H1 (cell line): ENCODE data around the gene PPFIA2. TPM values are rescaled to one million over a fixed set of nuclear protein-coding genes. Genes with fewer than 3 reads are reported as not detected.

ENCODE experiments used
- CTBP2 ChIP-seq: IDR thresholded peaks from 2 replicates; pipeline ENCODE4 v1.7.0; 2011; ENCODE audit warnings: borderline replicate concordance, mild to moderate bottlenecking, moderate library complexity, mixed read lengths, low read length; ENCODE audit not compliant: insufficient read depth, insufficient read length
- EZH2 ChIP-seq: fragments of 200-600 bp; sonication (generic); IDR thresholded peaks from 2 replicates; pipeline ENCODE4 v1.7.1; 2012; ENCODE audit warnings: low read depth, mild to moderate bottlenecking, moderate library complexity, low read length, inconsistent platforms; ENCODE audit not compliant: severe bottlenecking
- JUND ChIP-seq: IDR thresholded peaks from 2 replicates; pipeline ENCODE4 v1.6.1; 2011; ENCODE audit warnings: mild to moderate bottlenecking, improper control_type of control experiment, low read length
- KDM1A ChIP-seq: fragments of 200-600, 300-600 bp; sonication (generic); IDR thresholded peaks from 2 replicates; pipeline ENCODE4 v1.7.1; 2016; ENCODE audit warnings: mild to moderate bottlenecking, low read length, borderline replicate concordance
- TAF1 ChIP-seq: IDR thresholded peaks from 2 replicates; pipeline ENCODE4 v1.6.1; 2011; ENCODE audit warnings: mild to moderate bottlenecking, low read depth, low read length
- TCF12 ChIP-seq: IDR thresholded peaks from 2 replicates; pipeline ENCODE4 v1.6.1; 2011; ENCODE audit warnings: low read depth, mild to moderate bottlenecking, low read length
- ZNF274 ChIP-seq: IDR thresholded peaks from 2 replicates; pipeline ENCODE4 v1.7.0; 2012; ENCODE audit warnings: low read length, borderline replicate concordance; ENCODE audit errors: extremely low read depth
- polyA plus RNA-seq, 7 experiments: library from polyadenylated mRNA; depleted of rRNA in 3 of 7; stranded (reverse) in 5 of 7; unstranded in 2 of 7; fragments of >200 nt in 5 of 7; fragments of 200-250 nt in 2 of 7; gene quantifications; 1 replicate in 5 of 7; 2 replicates in 1 of 7; 4 replicates in 1 of 7; pipeline versions ENCODE4 v1.2.1 to v1.2.3, GENCODE V29; 2011 to 2013; ENCODE audit warnings: missing spikeins in 2 of 7, mixed read lengths in 2 of 7
- total RNA-seq: library from RNA; stranded (reverse); fragmentation: NEBNext Ultra II Directional; extraction: Animal tissue kit (Norgen Biotek cat#: 25700); gene quantifications from 2 replicates; pipeline ENCODE4 v1.2.1, GENCODE V29; 2021
- TF ChIP-seq, protein P1 (sequence below): IDR thresholded peaks from 2 replicates; pipeline ENCODE4 v1.6.1; 2012; ENCODE audit warnings: low read length, inconsistent platforms

The PPFIA2 gene
- total and polyA plus RNA-seq, 2 of the 8 experiments (the other 6 are each of a cell fraction or from before 2014, with no cell fraction given), result 1.2 to 1.8 TPM

DNA sequence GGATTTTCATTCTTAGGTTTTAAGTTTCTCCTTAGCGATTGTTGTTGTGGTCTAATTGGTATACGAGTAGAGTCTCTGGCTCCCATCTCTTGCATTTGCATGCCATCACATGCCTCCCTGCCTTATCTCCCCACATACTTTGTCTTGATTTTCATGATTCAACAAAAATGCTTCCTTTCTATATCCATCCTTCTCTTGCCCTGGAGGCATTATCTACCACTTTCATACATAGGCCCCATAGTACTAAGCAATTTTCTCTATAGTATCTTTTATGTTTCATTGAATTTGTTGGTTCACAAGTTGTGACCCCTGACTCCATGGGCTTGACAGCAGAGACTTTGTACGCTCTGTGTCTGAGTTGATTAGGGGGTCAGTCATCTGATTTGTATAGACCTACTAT lies 455.2 kb downstream of the PPFIA2 start (continued):
- TF ChIP-seq, protein P1, sequence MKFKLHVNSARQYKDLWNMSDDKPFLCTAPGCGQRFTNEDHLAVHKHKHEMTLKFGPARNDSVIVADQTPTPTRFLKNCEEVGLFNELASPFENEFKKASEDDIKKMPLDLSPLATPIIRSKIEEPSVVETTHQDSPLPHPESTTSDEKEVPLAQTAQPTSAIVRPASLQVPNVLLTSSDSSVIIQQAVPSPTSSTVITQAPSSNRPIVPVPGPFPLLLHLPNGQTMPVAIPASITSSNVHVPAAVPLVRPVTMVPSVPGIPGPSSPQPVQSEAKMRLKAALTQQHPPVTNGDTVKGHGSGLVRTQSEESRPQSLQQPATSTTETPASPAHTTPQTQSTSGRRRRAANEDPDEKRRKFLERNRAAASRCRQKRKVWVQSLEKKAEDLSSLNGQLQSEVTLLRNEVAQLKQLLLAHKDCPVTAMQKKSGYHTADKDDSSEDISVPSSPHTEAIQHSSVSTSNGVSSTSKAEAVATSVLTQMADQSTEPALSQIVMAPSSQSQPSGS, result no peak
- TF ChIP-seq KDM1A, result no peak
- TF ChIP-seq TCF12, result no peak
- TF ChIP-seq TAF1, result no peak
- no peak for TF ChIP-seq EZH2
- TF ChIP-seq ZNF274, result no peak
- no peak for TF ChIP-seq JUND
- TF ChIP-seq CTBP2, result no peak
